PFSK-1 (cell line): ENCODE results near the gene SURF1.

ENCODE experiments used
- FOXP2 ChIP-seq: optimal IDR thresholded peaks from 2 replicates; pipeline ENCODE3; 2011; ENCODE audit warnings: borderline replicate concordance, control low read depth, inconsistent platforms; ENCODE audit not compliant: insufficient read depth; ENCODE audit errors: extremely low read length, extremely low read depth
- POLR2AphosphoS5 ChIP-seq: IDR thresholded peaks from 2 replicates; pipeline ENCODE4 v1.6.1; 2012; ENCODE audit warnings: low read depth, mild to moderate bottlenecking, control low read depth, low read length, moderate library complexity
- SIN3A ChIP-seq: IDR thresholded peaks from 2 replicates; pipeline ENCODE4 v1.6.1; 2012; ENCODE audit warnings: mild to moderate bottlenecking, low read length, moderate library complexity, borderline replicate concordance; ENCODE audit not compliant: insufficient read depth
- TAF1 ChIP-seq: IDR thresholded peaks from 2 replicates; pipeline ENCODE4 v1.6.1; 2012; ENCODE audit warnings: low read length, control low read depth, borderline replicate concordance; ENCODE audit not compliant: insufficient read depth
- TF ChIP-seq, protein P1 (sequence below), 2 experiments: IDR thresholded peaks; 2 replicates each; pipeline versions ENCODE4 v1.6.1 to v1.8.0; 2011 to 2012; ENCODE audit warnings: low read depth in 2 of 2, low read length in 2 of 2, control low read depth in 1 of 2, inconsistent platforms in 1 of 2, mild to moderate bottlenecking in 1 of 2, moderate library complexity in 1 of 2; ENCODE audit not compliant: insufficient read depth in 1 of 2

DNA sequence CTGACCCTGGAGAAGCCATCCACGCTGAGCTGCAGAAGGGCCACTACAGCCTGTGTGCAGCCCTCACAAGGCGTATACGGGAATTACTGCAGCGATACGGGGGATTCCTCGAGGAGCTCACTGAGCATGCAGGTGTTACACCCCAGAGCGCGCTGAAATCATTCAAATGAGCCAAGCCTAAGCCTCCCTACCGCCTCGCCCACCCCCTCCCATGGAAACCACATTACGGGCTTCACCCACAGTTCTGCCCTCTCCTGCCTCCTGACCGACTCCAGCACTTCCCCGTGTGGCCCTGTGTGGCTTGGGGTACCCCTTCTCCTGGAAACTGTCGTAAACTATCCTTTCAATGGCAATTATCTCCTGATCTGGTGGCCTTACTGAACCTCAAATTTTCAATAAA, 33.6 kb downstream of the SURF1 start:
- TF ChIP-seq POLR2AphosphoS5 (no peak), TAF1 (no peak), SIN3A (no peak), FOXP2 (no peak)
- TF ChIP-seq, protein P1, sequence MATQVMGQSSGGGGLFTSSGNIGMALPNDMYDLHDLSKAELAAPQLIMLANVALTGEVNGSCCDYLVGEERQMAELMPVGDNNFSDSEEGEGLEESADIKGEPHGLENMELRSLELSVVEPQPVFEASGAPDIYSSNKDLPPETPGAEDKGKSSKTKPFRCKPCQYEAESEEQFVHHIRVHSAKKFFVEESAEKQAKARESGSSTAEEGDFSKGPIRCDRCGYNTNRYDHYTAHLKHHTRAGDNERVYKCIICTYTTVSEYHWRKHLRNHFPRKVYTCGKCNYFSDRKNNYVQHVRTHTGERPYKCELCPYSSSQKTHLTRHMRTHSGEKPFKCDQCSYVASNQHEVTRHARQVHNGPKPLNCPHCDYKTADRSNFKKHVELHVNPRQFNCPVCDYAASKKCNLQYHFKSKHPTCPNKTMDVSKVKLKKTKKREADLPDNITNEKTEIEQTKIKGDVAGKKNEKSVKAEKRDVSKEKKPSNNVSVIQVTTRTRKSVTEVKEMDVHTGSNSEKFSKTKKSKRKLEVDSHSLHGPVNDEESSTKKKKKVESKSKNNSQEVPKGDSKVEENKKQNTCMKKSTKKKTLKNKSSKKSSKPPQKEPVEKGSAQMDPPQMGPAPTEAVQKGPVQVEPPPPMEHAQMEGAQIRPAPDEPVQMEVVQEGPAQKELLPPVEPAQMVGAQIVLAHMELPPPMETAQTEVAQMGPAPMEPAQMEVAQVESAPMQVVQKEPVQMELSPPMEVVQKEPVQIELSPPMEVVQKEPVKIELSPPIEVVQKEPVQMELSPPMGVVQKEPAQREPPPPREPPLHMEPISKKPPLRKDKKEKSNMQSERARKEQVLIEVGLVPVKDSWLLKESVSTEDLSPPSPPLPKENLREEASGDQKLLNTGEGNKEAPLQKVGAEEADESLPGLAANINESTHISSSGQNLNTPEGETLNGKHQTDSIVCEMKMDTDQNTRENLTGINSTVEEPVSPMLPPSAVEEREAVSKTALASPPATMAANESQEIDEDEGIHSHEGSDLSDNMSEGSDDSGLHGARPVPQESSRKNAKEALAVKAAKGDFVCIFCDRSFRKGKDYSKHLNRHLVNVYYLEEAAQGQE (IDR thresholded peaks at IDR 0.05; ENCODE audit: insufficient read depth in 1 of 2, low read depth in 2 of 2, low read length in 2 of 2): no peak
